ENCODE measurements around the gene DGAT2. TPM values are rescaled to one million over a fixed set of nuclear protein-coding genes. Genes with fewer than 3 reads are reported as not detected.

The DGAT2 gene
- total RNA-seq, 1 experiment from 2014 or later = 6.5 TPM

- Histone ChIP-seq H3K4me3 (no peak overlapping the region), H3K4me1 (replicated peaks; ENCODE audit: insufficient read depth) (no peaks in the 10 kb centered on the region), H3K9me3 (ENCODE audit: insufficient read depth, low read depth) (no peaks in the 10 kb centered on the region), H3K27me3 (ENCODE audit: insufficient read depth, low read depth) (no peaks in the 10 kb centered on the region), H4K20me1 (ENCODE audit: insufficient read depth) (no peaks in the 10 kb centered on the region), H2AFZ (no peak overlapping the region), H3K9me2 (ENCODE audit: insufficient read depth) (no peaks in the 10 kb centered on the region), H3K4me2 (no peak overlapping the region), H3K27ac (no peak overlapping the region), H3K79me2 (ENCODE audit: low read depth) (no peaks in the 10 kb centered on the region), H3F3A (ENCODE audit: insufficient read depth, low read depth) (peaks cover 5% of the 10 kb centered on the region; the same call in 1 of the 2 replicates), H3K36me3 (ENCODE audit: low read depth) (no peaks in the 10 kb centered on the region)
- intact Hi-C loops (cut with micrococcal nuclease; ENCODE audit: unreplicated experiment) = loop anchor here (1.0 to 5.0 kb wide), 9 partner anchors 64 to 515 kb away; partner anchors contain the start of gene WNT11
- TF ChIP-seq EZH2 (IDR thresholded peaks at IDR 0.05; ENCODE audit: low read depth) = no peak
- peak; percentile 97 for TF ChIP-seq CTCF (conservative IDR thresholded peaks at IDR 0.05)
- peak; percentile 54 to 65 for DNase-seq
- ChIA-PET CTCF (interaction anchor here (1.5 to 2.1 kb wide), 2 partner anchors 11 to 65 kb away, joined by 7 read pairs; no protein-coding TSS in a partner anchor), POLR2A (ENCODE audit: unreplicated experiment) (no interaction called here)
- BruUV-seq (replicated peaks) = no TSS peak
These were observed 34.6 kb downstream of the DGAT2 start for GRCh38 chr11:75802913-75803820.

- Histone ChIP-seq H3K9me2 (ENCODE audit: insufficient read depth) (no peaks in the 10 kb centered on the region), H3K4me3 (no peak overlapping the region), H3F3A (ENCODE audit: insufficient read depth, low read depth) (peaks cover 40% of the 10 kb centered on the region), H2AFZ (no peak overlapping the region), H3K4me2 (no peak overlapping the region), H3K36me3 (ENCODE audit: low read depth) (no peaks in the 10 kb centered on the region), H3K9me3 (ENCODE audit: insufficient read depth, low read depth) (no peaks in the 10 kb centered on the region), H3K27me3 (ENCODE audit: insufficient read depth, low read depth) (no peaks in the 10 kb centered on the region), H3K4me1 (replicated peaks; ENCODE audit: insufficient read depth) (peaks cover 32% of the 10 kb centered on the region), H4K20me1 (ENCODE audit: insufficient read depth) (no peaks in the 10 kb centered on the region), H3K79me2 (ENCODE audit: low read depth) (no peaks in the 10 kb centered on the region), H3K27ac (no peak overlapping the region)
- CTCF ChIA-PET = no interaction called here
- BruUV-seq (replicated peaks) = no TSS peak
- no peak for DNase-seq
- TF ChIP-seq EZH2 (IDR thresholded peaks at IDR 0.05; ENCODE audit: low read depth) (no peak), CTCF (conservative IDR thresholded peaks at IDR 0.05) (no peak)
- intact Hi-C loops (cut with micrococcal nuclease; ENCODE audit: unreplicated experiment) = no loop called here
- POLR2A ChIA-PET (ENCODE audit: unreplicated experiment) = interaction anchor here (0.5 kb wide), 1 partner anchor 145 kb away, joined by 5 read pairs; no protein-coding TSS in a partner anchor
These were observed 40.5 kb downstream of the DGAT2 start for GRCh38 chr11:75809111-75809510.

GRCh38 chr11:75809991-75810390 lies 41.4 kb downstream of the DGAT2 start:
- Histone ChIP-seq H3K9me2 (ENCODE audit: insufficient read depth) (no peaks in the 10 kb centered on the region), H3K4me1 (replicated peaks; ENCODE audit: insufficient read depth) (peaks cover 35% of the 10 kb centered on the region), H2AFZ (no peak overlapping the region), H3K36me3 (ENCODE audit: low read depth) (no peaks in the 10 kb centered on the region), H3K9me3 (ENCODE audit: insufficient read depth, low read depth) (no peaks in the 10 kb centered on the region), H3K79me2 (ENCODE audit: low read depth) (no peaks in the 10 kb centered on the region), H3K27ac (no peak overlapping the region), H3F3A (ENCODE audit: insufficient read depth, low read depth) (peaks cover 44% of the 10 kb centered on the region), H3K4me3 (no peak overlapping the region), H3K4me2 (no peak overlapping the region), H3K27me3 (ENCODE audit: insufficient read depth, low read depth) (no peaks in the 10 kb centered on the region), H4K20me1 (ENCODE audit: insufficient read depth) (no peaks in the 10 kb centered on the region)
- CTCF ChIA-PET = interaction anchor here (0.7 kb wide), 1 partner anchor 54 kb away, joined by 3 read pairs; no protein-coding TSS in a partner anchor
- POLR2A ChIA-PET (ENCODE audit: unreplicated experiment) = no interaction called here
- TF ChIP-seq EZH2 (IDR thresholded peaks at IDR 0.05; ENCODE audit: low read depth) (no peak), CTCF (conservative IDR thresholded peaks at IDR 0.05) (no peak)
- DNase-seq = no peak
- intact Hi-C loops (cut with micrococcal nuclease; ENCODE audit: unreplicated experiment) = loop anchor here (10.0 kb wide), 1 partner anchor 825 kb away; no protein-coding TSS in a partner anchor
- BruUV-seq (replicated peaks) = no TSS peak
